GM10847 (cell line): Measurements from ENCODE around the gene CNDP1.

ENCODE experiments used
- POLR2A ChIP-seq: IDR thresholded peaks from 2 replicates; pipeline ENCODE4 v1.6.1; 2011; ENCODE audit not compliant: insufficient read length; ENCODE audit errors: extremely low read depth

Gene CNDP1

DNA sequence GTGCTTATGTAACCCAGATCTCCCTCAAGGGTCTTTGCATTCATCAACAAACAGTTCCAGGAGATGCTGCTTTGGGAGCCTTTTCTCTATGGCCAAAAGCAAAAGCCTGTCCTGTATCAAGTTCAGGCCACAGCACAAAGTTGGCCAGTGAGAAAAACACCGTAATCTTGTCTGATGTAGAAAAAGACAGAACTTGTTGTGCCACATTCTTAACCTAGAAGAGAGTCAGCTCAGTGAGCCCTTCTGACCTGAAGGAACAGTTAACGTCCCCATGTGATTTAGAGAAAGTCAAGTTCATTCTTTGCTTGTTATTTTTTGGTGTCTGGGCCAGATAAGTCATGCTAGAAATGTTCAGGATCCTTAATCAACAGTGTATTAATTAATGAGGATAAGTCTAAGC lies 7.8 kb upstream of the CNDP1 start:
- no peak for TF ChIP-seq POLR2A

GRCh38 chr18:74528478-74528877 lies 5.8 kb upstream of the CNDP1 start:
- no peak for TF ChIP-seq POLR2A

DNA sequence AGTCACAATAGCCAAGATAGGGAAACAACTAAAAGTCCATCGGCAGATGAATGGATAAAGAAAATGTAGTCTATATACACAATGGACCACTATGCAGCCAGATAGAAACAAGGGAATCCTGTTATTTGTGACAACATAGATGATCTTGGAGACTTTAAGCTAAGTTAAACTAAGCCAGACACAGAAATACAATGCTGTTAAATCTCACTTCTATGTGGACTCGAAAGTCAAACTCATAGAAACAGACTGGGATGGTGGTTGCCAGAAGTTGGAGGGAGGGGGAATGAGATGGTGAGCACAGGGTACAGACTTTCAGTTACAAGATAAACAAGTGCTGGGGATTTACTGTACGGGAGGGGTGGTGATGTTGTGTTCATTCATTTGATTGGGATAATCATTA lies 5.4 kb upstream of the CNDP1 start:
- no peak for TF ChIP-seq POLR2A

GRCh38 chr18:74529378-74529777 lies 4.9 kb upstream of the CNDP1 start:
- no peak for TF ChIP-seq POLR2A

DNA sequence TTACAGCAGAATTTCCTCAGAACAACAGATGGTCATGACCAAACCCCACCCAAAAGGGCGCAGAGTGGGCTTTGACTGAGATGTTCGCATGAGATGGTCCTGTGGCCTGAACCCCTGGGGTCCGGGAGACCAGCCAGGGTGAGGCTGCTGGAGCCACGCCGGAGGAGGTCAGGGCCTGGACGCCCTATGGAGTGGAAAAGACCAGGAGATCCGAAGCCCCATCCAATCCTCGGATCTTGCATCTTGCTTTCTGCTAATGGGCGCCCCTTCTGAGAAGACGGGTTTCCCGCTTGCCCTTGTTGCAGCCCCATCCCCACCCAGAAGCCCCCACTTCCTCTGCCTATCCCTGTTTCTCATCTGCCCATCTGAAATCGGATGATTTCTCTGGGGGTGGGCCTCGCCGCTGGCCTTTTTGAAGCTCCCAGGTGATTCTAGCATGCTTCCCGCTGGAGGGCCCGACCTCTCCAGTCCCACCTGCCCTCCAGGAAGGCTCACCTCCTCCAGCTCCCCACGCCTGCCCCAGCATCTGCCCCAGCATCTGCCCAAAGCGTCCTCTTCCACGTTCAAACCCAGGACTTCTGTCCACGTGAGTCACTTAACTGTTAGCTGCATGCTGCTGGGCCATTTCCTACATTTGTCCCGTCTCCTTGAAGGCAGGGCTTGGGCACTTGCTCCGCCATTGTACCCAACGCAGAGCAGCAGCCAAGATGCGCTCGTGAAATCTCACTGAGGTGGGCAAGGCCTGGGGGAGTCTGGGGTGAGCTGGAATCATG lies 4.3 kb upstream of the CNDP1 start:
- TF ChIP-seq POLR2A = no peak

- TF ChIP-seq POLR2A = no peak
Measured at GRCh38 chr18:74530584-74530862, 3.8 kb upstream of the CNDP1 start.

GRCh38 chr18:74531043-74531442 lies 3.3 kb upstream of the CNDP1 start:
- no peak for TF ChIP-seq POLR2A

- TF ChIP-seq POLR2A = no peak
Measured at GRCh38 chr18:74532511-74533025, 1.7 kb upstream of the CNDP1 start.

- no peak for TF ChIP-seq POLR2A
Measured at GRCh38 chr18:74533666-74534065, 634 bp upstream of the CNDP1 start.

GRCh38 chr18:74534981-74535649 lies 815 bp downstream of the CNDP1 start:
- TF ChIP-seq POLR2A = no peak

- TF ChIP-seq POLR2A = no peak
Measured at GRCh38 chr18:74539289-74539688, 5.0 kb downstream of the CNDP1 start.

DNA sequence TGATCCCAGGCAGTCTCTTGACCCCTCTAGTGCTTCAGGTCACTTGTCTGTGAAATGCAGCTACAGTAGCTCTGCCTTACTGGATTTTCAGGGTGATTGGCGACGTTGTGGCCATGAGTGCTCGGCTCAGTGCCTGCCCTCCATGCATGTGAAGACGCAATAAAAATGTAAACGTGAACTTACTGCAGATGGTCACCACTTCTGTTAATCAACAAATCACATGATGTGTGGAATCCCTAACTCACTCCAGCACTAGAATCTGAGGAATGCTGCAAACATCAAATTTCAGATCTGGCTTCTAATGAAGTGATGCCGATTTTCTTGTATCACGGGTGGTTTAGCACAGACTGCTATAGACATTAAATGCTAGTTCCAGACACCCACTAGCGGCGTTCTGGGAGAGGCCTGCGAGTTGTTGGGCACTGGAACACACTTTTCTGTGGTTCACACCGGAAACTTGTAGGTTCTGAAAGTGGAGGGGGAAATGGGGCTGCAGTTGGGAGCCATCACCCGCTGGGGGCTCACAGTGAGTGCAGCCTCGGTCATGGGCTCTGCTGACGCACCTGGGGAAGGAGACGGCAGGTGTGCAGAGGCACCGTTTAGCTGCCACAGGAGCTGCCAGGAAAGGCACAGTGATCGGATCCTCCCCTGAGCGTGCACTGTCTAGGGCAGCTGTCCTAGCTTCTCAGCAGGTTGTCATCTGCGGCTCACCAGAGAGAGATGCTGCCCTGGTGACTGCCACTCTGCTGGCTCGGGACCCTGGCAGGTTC lies 6.5 kb downstream of the CNDP1 start:
- TF ChIP-seq POLR2A = no peak

DNA sequence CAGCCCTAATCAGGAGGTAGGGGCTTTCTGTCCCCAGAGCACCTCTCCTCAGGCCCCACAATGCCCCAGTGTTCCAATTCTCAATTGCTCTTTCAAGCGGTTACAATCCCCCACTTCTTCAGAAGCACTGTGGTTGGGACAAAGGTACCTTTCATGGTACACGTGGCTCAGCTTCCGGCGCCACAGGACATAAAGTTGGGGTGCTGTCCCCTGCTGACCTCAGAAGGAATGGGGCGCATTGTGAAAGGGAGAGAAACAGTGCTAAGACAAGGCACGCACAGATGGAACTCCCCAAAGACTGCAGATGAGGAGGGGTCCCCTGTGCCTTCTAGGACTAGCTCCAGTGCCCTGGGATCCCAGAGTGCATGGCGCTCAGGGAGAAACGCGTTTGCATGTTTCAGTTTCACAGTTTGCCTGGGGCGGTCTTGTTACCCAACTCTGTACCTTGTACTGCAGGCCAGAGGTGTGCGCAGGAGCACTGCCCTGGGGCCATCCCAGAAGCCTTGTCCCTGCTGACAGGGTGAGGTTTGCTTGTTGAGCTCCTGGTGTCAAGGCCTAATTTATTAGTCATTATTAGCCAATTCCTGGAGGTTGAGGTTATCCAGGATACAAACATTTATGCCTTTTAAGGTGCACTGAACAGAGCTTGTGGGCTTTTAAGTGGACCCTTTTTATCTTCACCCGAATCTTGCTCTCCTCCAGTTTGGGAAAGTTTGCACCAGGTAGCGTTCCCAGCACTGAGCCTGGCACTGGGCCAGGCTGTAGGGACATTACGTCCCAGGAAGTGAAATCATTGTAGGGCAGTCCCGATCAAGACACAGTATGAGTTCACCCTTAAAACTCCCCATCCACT lies 7.6 kb downstream of the CNDP1 start:
- no peak for TF ChIP-seq POLR2A

GRCh38 chr18:74544898-74545297 lies 10.6 kb downstream of the CNDP1 start:
- TF ChIP-seq POLR2A = no peak

GRCh38 chr18:74546007-74546406 lies 11.7 kb downstream of the CNDP1 start:
- TF ChIP-seq POLR2A = no peak
